ENCODE results near the gene HMGN1. TPM values are rescaled to one million over a fixed set of nuclear protein-coding genes. Genes with fewer than 3 reads are reported as not detected.

HMGN1 gene
- total and polyA plus RNA-seq, 4 donors, result 34.6 to 92.3 (median 55.0) TPM

DNA sequence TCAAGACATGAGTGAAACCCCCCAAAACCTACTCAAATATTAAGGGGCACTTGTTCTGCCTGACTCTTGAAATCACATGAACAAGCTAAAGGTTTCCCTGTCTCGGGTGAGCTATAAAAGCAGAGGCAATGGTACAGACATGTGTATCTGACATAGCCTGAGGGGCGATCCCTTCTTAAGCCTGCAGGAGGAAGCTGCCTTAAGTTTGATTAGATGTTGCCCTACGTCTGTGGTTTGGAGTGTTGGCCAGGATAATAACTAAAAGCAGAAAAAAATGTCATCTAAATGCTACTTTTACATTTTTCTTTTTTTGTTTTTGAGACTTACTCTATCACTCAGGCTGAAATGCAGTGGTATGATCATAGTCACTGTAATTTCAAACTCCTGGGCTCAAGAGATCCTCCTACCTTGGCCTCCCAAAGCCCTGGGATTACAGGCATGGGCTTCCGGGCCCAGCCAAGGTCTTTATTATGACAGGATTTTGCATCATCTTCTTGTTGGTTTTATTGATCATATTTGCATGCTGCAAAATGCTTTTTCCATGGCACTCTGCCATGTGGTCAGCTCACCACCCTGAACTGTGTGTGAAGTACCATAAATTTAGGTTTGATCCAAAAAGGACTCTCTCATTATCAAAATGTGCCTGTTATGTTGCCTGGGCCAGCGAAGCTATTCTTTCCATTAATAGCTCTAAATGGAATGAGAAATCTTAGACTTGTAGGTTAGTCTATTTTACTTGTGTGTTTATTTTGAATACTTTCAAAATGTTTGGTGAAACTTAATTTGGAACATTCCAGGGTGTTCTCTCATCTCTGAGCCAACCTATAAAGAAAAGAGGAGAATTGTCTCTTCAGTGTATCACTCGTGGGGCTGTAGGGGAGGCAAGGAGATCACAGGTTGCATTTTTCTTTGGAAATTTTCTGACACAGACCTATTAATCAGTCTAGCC is 15.0 kb upstream of the HMGN1 start:
- DNase-seq (ENCODE audit: low spot score), result no peak
- Histone ChIP-seq H3K36me3 (ENCODE audit: control insufficient read depth in 4 of 4, insufficient read depth in 3 of 4, low read depth in 1 of 4, low read length in 3 of 4) (no peaks in the 10 kb centered on the region), H3K9ac (ENCODE audit: low read depth in 1 of 2, low read length in 2 of 2) (no peak overlapping the region), H3K9me3 (ENCODE audit: control insufficient read depth in 4 of 4, low read length in 3 of 4) (no peaks in the 10 kb centered on the region), H3K4me3 (ENCODE audit: low read depth in 1 of 3, low read length in 3 of 3) (no peak overlapping the region), H3K4me1 (ENCODE audit: control insufficient read depth in 4 of 4, insufficient read depth in 4 of 4, low read length in 3 of 4) (no peaks in the 10 kb centered on the region), H3K27me3 (ENCODE audit: control insufficient read depth in 4 of 4, insufficient read depth in 4 of 4, low read length in 3 of 4) (no peaks in the 10 kb centered on the region), H3K27ac (ENCODE audit: low read depth in 1 of 2, low read length in 2 of 2) (no peak overlapping the region)
- TF ChIP-seq, protein P1, sequence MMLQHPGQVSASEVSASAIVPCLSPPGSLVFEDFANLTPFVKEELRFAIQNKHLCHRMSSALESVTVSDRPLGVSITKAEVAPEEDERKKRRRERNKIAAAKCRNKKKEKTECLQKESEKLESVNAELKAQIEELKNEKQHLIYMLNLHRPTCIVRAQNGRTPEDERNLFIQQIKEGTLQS (IDR thresholded peaks at IDR 0.05), result no peak
- TF ChIP-seq YY1 (IDR thresholded peaks at IDR 0.05) (no peak), HNF4A (conservative IDR thresholded peaks at IDR 0.05) (no peak), JUND (IDR thresholded peaks at IDR 0.05) (no peak), TAF1 (conservative IDR thresholded peaks at IDR 0.05) (no peak), EGR1 (IDR thresholded peaks at IDR 0.05; ENCODE audit: low read depth in 2 of 2) (no peak), HNF4G (IDR thresholded peaks at IDR 0.05) (no peak), NR2F2 (IDR thresholded peaks at IDR 0.05) (no peak), RAD21 (IDR thresholded peaks at IDR 0.05) (no peak), GABPA (IDR thresholded peaks at IDR 0.05 in 1 of 2, conservative IDR thresholded peaks at IDR 0.05 in 1 of 2) (no peak), SP1 (IDR thresholded peaks at IDR 0.05) (no peak)
- TF ChIP-seq, protein P2, sequence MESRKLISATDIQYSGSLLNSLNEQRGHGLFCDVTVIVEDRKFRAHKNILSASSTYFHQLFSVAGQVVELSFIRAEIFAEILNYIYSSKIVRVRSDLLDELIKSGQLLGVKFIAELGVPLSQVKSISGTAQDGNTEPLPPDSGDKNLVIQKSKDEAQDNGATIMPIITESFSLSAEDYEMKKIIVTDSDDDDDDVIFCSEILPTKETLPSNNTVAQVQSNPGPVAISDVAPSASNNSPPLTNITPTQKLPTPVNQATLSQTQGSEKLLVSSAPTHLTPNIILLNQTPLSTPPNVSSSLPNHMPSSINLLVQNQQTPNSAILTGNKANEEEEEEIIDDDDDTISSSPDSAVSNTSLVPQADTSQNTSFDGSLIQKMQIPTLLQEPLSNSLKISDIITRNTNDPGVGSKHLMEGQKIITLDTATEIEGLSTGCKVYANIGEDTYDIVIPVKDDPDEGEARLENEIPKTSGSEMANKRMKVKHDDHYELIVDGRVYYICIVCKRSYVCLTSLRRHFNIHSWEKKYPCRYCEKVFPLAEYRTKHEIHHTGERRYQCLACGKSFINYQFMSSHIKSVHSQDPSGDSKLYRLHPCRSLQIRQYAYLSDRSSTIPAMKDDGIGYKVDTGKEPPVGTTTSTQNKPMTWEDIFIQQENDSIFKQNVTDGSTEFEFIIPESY (IDR thresholded peaks at IDR 0.05), result no peak
- TF ChIP-seq, protein P3, sequence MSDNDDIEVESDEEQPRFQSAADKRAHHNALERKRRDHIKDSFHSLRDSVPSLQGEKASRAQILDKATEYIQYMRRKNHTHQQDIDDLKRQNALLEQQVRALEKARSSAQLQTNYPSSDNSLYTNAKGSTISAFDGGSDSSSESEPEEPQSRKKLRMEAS (IDR thresholded peaks at IDR 0.05), result no peak
- TF ChIP-seq, protein P4, sequence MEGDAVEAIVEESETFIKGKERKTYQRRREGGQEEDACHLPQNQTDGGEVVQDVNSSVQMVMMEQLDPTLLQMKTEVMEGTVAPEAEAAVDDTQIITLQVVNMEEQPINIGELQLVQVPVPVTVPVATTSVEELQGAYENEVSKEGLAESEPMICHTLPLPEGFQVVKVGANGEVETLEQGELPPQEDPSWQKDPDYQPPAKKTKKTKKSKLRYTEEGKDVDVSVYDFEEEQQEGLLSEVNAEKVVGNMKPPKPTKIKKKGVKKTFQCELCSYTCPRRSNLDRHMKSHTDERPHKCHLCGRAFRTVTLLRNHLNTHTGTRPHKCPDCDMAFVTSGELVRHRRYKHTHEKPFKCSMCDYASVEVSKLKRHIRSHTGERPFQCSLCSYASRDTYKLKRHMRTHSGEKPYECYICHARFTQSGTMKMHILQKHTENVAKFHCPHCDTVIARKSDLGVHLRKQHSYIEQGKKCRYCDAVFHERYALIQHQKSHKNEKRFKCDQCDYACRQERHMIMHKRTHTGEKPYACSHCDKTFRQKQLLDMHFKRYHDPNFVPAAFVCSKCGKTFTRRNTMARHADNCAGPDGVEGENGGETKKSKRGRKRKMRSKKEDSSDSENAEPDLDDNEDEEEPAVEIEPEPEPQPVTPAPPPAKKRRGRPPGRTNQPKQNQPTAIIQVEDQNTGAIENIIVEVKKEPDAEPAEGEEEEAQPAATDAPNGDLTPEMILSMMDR (IDR thresholded peaks at IDR 0.05; ENCODE audit: low read depth, low read length, missing input control), result no peak
- 87% methylated on average over 6 of the region's 6 CpGs for WGBS

DNA sequence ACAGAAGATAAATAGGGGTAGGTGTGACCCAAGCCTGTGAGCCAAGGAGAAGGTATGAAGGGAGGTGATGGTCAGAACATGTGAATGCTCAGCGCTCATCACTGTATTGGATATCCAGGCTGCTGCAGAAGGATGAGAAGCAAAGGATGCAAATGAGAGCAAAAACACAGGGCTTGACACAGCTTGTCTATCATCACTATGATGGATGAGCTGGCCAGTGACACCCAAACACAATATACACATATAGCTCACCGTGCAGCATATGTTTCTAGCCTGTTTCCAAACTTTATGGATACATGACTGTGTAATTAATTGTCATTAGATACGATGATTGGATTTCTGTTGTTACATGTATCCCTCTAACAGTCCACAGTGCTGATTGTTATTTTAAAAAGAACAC is 13.8 kb upstream of the HMGN1 start:
- H3K27ac ChIP-seq (ENCODE audit: low read depth in 1 of 2, low read length in 2 of 2), result no peak overlapping the region
- no peaks in the 10 kb centered on the region for H3K4me1 ChIP-seq (ENCODE audit: control insufficient read depth in 4 of 4, insufficient read depth in 4 of 4, low read length in 3 of 4)
- WGBS, result 91% methylated on average over 3 of the region's 3 CpGs
- H3K27me3 ChIP-seq (ENCODE audit: control insufficient read depth in 4 of 4, insufficient read depth in 4 of 4, low read length in 3 of 4), result no peaks in the 10 kb centered on the region
- H3K36me3 ChIP-seq (ENCODE audit: control insufficient read depth in 4 of 4, insufficient read depth in 3 of 4, low read depth in 1 of 4, low read length in 3 of 4), result no peaks in the 10 kb centered on the region
- H3K4me3 ChIP-seq (ENCODE audit: low read depth in 1 of 3, low read length in 3 of 3), result no peak overlapping the region
- no peak for TF ChIP-seq YY1 (IDR thresholded peaks at IDR 0.05)
- no peak for TF ChIP-seq FOXA2 (IDR thresholded peaks at IDR 0.05)
- TF ChIP-seq, protein P3 (IDR thresholded peaks at IDR 0.05), result no peak
- no peak for TF ChIP-seq SP1 (IDR thresholded peaks at IDR 0.05)
- TF ChIP-seq TAF1 (conservative IDR thresholded peaks at IDR 0.05), result no peak
- TF ChIP-seq, protein P1 (IDR thresholded peaks at IDR 0.05), result no peak
- DNase-seq (ENCODE audit: low spot score), result no peak
- H3K9me3 ChIP-seq (ENCODE audit: control insufficient read depth in 4 of 4, low read length in 3 of 4), result no peaks in the 10 kb centered on the region
- no peak overlapping the region for H3K9ac ChIP-seq (ENCODE audit: low read depth in 1 of 2, low read length in 2 of 2)

Measured in liver (tissue), 9 donors.